ACC112 (cell line): ENCODE measurements around the gene SORT1.

Experiments used
- H2AFZ ChIP-seq: fragments of 200-600 bp; sonication (generic); one replicate; pipeline ENCODE4 v1.6.0; 2017; ENCODE audit warnings: antibody characterized with exemption, low read length; ENCODE audit not compliant: unreplicated experiment
- H3K27ac ChIP-seq: fragments of 200-600 bp; sonication (generic); 2 replicates; pipeline ENCODE4 v1.5.1; 2014; ENCODE audit warnings: low read depth, mild to moderate bottlenecking, antibody characterized with exemption, low read length, moderate library complexity
- H3K27me3 ChIP-seq: fragments of 200-600 bp; sonication (generic); 2 replicates; pipeline ENCODE4 v1.6.1; 2014; ENCODE audit warnings: mild to moderate bottlenecking, antibody characterized with exemption, low read length, moderate library complexity, mixed read lengths; ENCODE audit not compliant: insufficient read depth
- H3K36me3 ChIP-seq: fragments of 200-600 bp; sonication (generic); 2 replicates; pipeline ENCODE4 v1.6.1; 2016; ENCODE audit warnings: mild to moderate bottlenecking, antibody characterized with exemption, low read length, moderate library complexity, mixed read lengths; ENCODE audit not compliant: insufficient read depth
- H3K4me1 ChIP-seq: fragments of 200-600 bp; sonication (generic); one replicate; pipeline ENCODE4 v1.6.1; 2016; ENCODE audit warnings: low read length, mixed read lengths; ENCODE audit not compliant: insufficient read depth, unreplicated experiment, control insufficient read depth
- H3K4me3 ChIP-seq: fragments of 200-600 bp; sonication (generic); 2 replicates; pipeline ENCODE4 v1.5.1; 2014; ENCODE audit warnings: mild to moderate bottlenecking, low read depth, low read length
- H3K79me2 ChIP-seq: fragments of 200-600 bp; sonication (generic); one replicate; pipeline ENCODE4 v1.6.0; 2016; ENCODE audit warnings: low read length; ENCODE audit not compliant: control insufficient read depth, unreplicated experiment, insufficient read depth

SORT1 gene

GRCh38 chr1:109266965-109267364, 130.8 kb downstream of the SORT1 start:
- no peak overlapping the region for H2AFZ ChIP-seq
- no peaks in the 10 kb centered on the region for H3K27me3 ChIP-seq
- no peak overlapping the region for H3K4me3 ChIP-seq
- H3K36me3 ChIP-seq: no peaks in the 10 kb centered on the region
- H3K79me2 ChIP-seq: no peaks in the 10 kb centered on the region
- no peaks in the 10 kb centered on the region for H3K4me1 ChIP-seq
- H3K27ac ChIP-seq: no peak overlapping the region

GRCh38 chr1:109265741-109266330, 131.9 kb downstream of the SORT1 start:
- Histone ChIP-seq H2AFZ (no peak overlapping the region), H3K27ac (no peak overlapping the region), H3K4me1 (no peaks in the 10 kb centered on the region), H3K27me3 (no peaks in the 10 kb centered on the region), H3K4me3 (no peak overlapping the region), H3K36me3 (no peaks in the 10 kb centered on the region), H3K79me2 (no peaks in the 10 kb centered on the region)

- no peaks in the 10 kb centered on the region for H3K79me2 ChIP-seq
- H3K4me1 ChIP-seq: no peaks in the 10 kb centered on the region
- H3K27me3 ChIP-seq: no peaks in the 10 kb centered on the region
- H3K36me3 ChIP-seq: no peaks in the 10 kb centered on the region
- H2AFZ ChIP-seq: no peak overlapping the region
- no peak overlapping the region for H3K27ac ChIP-seq
- no peak overlapping the region for H3K4me3 ChIP-seq
These were observed 132.7 kb downstream of the SORT1 start for GRCh38 chr1:109265016-109265415.

- Histone ChIP-seq H3K36me3 (no peaks in the 10 kb centered on the region), H3K79me2 (no peaks in the 10 kb centered on the region), H2AFZ (no peak overlapping the region), H3K27ac (no peak overlapping the region), H3K27me3 (no peaks in the 10 kb centered on the region), H3K4me3 (no peak overlapping the region), H3K4me1 (no peaks in the 10 kb centered on the region)
These were observed 133.4 kb downstream of the SORT1 start for GRCh38 chr1:109264379-109264755.

GRCh38 chr1:109263597-109264378, 133.9 kb downstream of the SORT1 start:
- peak overlapping the region; percentile 4 for H2AFZ ChIP-seq
- H3K27me3 ChIP-seq: no peaks in the 10 kb centered on the region
- H3K4me1 ChIP-seq: no peaks in the 10 kb centered on the region
- no peak overlapping the region for H3K4me3 ChIP-seq
- H3K36me3 ChIP-seq: no peaks in the 10 kb centered on the region
- H3K27ac ChIP-seq: no peak overlapping the region
- H3K79me2 ChIP-seq: no peaks in the 10 kb centered on the region

GRCh38 chr1:109263234-109263596, 134.5 kb downstream of the SORT1 start:
- Histone ChIP-seq H3K27me3 (no peaks in the 10 kb centered on the region), H2AFZ (peak overlapping the region; percentile 4), H3K4me1 (no peaks in the 10 kb centered on the region), H3K36me3 (no peaks in the 10 kb centered on the region), H3K27ac (no peak overlapping the region), H3K79me2 (no peaks in the 10 kb centered on the region), H3K4me3 (no peak overlapping the region)

- Histone ChIP-seq H3K36me3 (no peaks in the 10 kb centered on the region), H3K4me1 (no peaks in the 10 kb centered on the region), H3K27ac (no peak overlapping the region), H3K79me2 (no peaks in the 10 kb centered on the region), H3K27me3 (no peaks in the 10 kb centered on the region), H2AFZ (no peak overlapping the region), H3K4me3 (no peak overlapping the region)
These were observed 135.3 kb downstream of the SORT1 start for GRCh38 chr1:109262231-109263055.

GRCh38 chr1:109261578-109261977, 136.1 kb downstream of the SORT1 start:
- Histone ChIP-seq H3K36me3 (no peaks in the 10 kb centered on the region), H3K4me1 (no peaks in the 10 kb centered on the region), H3K4me3 (no peak overlapping the region), H3K27me3 (no peaks in the 10 kb centered on the region), H3K27ac (no peak overlapping the region), H3K79me2 (no peaks in the 10 kb centered on the region), H2AFZ (no peak overlapping the region)

GRCh38 chr1:109261006-109261405, 136.7 kb downstream of the SORT1 start:
- H3K4me3 ChIP-seq: no peak overlapping the region
- no peaks in the 10 kb centered on the region for H3K79me2 ChIP-seq
- H3K36me3 ChIP-seq: no peaks in the 10 kb centered on the region
- no peaks in the 10 kb centered on the region for H3K27me3 ChIP-seq
- no peak overlapping the region for H2AFZ ChIP-seq
- no peaks in the 10 kb centered on the region for H3K4me1 ChIP-seq
- H3K27ac ChIP-seq: no peak overlapping the region

- H3K79me2 ChIP-seq: no peaks in the 10 kb centered on the region
- H3K27me3 ChIP-seq: no peaks in the 10 kb centered on the region
- H3K36me3 ChIP-seq: no peaks in the 10 kb centered on the region
- no peak overlapping the region for H3K4me3 ChIP-seq
- H2AFZ ChIP-seq: no peak overlapping the region
- no peak overlapping the region for H3K27ac ChIP-seq
- no peaks in the 10 kb centered on the region for H3K4me1 ChIP-seq
These were observed 137.8 kb downstream of the SORT1 start for GRCh38 chr1:109259674-109260557.
